Mesenchymal stem cell (in vitro differentiated cells and primary cell): ENCODE data around the gene SEMA3B.

Experiments
- DNase-seq: peaks from one replicate; pipeline ENCODE4 v3.0.0-alpha.2; 2013
- H2AFZ ChIP-seq: one replicate; pipeline ENCODE4 v1.6.1; 2013; ENCODE audit warnings: low read depth, mild to moderate bottlenecking, control low read depth, inconsistent platforms, low read length, moderate library complexity
- H2AK5ac ChIP-seq: 2 replicates; pipeline ENCODE4 v1.6.1; 2013; ENCODE audit warnings: low read length, moderate library complexity, mild to moderate bottlenecking, inconsistent platforms; ENCODE audit not compliant: severe bottlenecking
- H2BK120ac ChIP-seq: one replicate; pipeline ENCODE4 v1.6.1; 2013; ENCODE audit warnings: low read depth, mild to moderate bottlenecking, inconsistent platforms, low read length, moderate library complexity
- H2BK12ac ChIP-seq, 2 experiments: one replicate each; pipeline ENCODE4 v1.6.1; 2013; ENCODE audit warnings: inconsistent platforms in 2 of 2, low read length in 2 of 2, mild to moderate bottlenecking in 2 of 2, moderate library complexity in 2 of 2, control low read depth in 1 of 2
- H2BK15ac ChIP-seq: one replicate; pipeline ENCODE4 v1.6.1; 2013; ENCODE audit warnings: mild to moderate bottlenecking, low read depth, inconsistent platforms; ENCODE audit not compliant: poor library complexity, severe bottlenecking
- H2BK5ac ChIP-seq: 2 replicates; pipeline ENCODE4 v1.6.1; 2013; ENCODE audit warnings: low read depth, mild to moderate bottlenecking, low read length, control low read depth, inconsistent platforms; ENCODE audit not compliant: poor library complexity, severe bottlenecking
- H3K14ac ChIP-seq, 2 experiments: one replicate each; pipeline ENCODE4 v1.6.1; 2013; ENCODE audit warnings: inconsistent platforms in 2 of 2, low read length in 2 of 2, control low read depth in 1 of 2, mild to moderate bottlenecking in 1 of 2, moderate library complexity in 1 of 2
- H3K18ac ChIP-seq, 2 experiments: one replicate each; pipeline ENCODE4 v1.6.1; 2013; ENCODE audit warnings: inconsistent platforms in 2 of 2, low read length in 2 of 2, control low read depth in 1 of 2, low read depth in 1 of 2, mild to moderate bottlenecking in 1 of 2
- H3K23ac ChIP-seq, 2 experiments: one replicate each; pipeline ENCODE4 v1.6.1; 2013; ENCODE audit warnings: inconsistent platforms in 2 of 2, low read length in 2 of 2, mild to moderate bottlenecking in 2 of 2, moderate library complexity in 2 of 2, control low read depth in 1 of 2
- H3K27ac ChIP-seq: 2 replicates; pipeline ENCODE4 v1.5.1; 2013; ENCODE audit warnings: mild to moderate bottlenecking, moderate library complexity, low read length, control low read depth, inconsistent platforms; ENCODE audit not compliant: poor library complexity, severe bottlenecking
- H3K27me3 ChIP-seq, 2 experiments: 2 replicates each; pipeline versions ENCODE4 v1.6.1 to v1.7.0; 2013; ENCODE audit warnings: low read length in 2 of 2, mild to moderate bottlenecking in 2 of 2, moderate library complexity in 2 of 2, control low read depth in 1 of 2, inconsistent platforms in 1 of 2; ENCODE audit not compliant: control insufficient read depth in 1 of 2, insufficient read depth in 1 of 2
- H3K36me3 ChIP-seq, 2 experiments: 2 replicates each; pipeline versions ENCODE4 v1.6.1 to v1.7.0; 2013; ENCODE audit warnings: low read length in 2 of 2, control low read depth in 1 of 2, inconsistent platforms in 1 of 2, low read depth in 1 of 2, mild to moderate bottlenecking in 1 of 2; ENCODE audit not compliant: insufficient read depth in 2 of 2, control insufficient read depth in 1 of 2
- H3K4ac ChIP-seq, 2 experiments: one replicate each; pipeline ENCODE4 v1.6.1; 2013; ENCODE audit warnings: inconsistent platforms in 2 of 2, low read length in 2 of 2, mild to moderate bottlenecking in 2 of 2, moderate library complexity in 2 of 2, control low read depth in 1 of 2, low read depth in 1 of 2
- H3K4me1 ChIP-seq: 2 replicates; pipeline ENCODE4 v1.6.1; 2013; ENCODE audit warnings: low read depth, low read length, control low read depth; ENCODE audit not compliant: control insufficient read depth, insufficient read depth
- H3K4me2 ChIP-seq: 2 replicates; pipeline ENCODE4 v1.6.1; 2013; ENCODE audit warnings: low read length, mild to moderate bottlenecking, inconsistent platforms; ENCODE audit not compliant: poor library complexity, severe bottlenecking
- H3K4me3 ChIP-seq, 2 experiments: 2 replicates each; pipeline versions ENCODE4 v1.5.1 to v1.7.0; 2013; ENCODE audit warnings: low read length in 2 of 2, mild to moderate bottlenecking in 2 of 2, control low read depth in 1 of 2, low read depth in 1 of 2; ENCODE audit not compliant: insufficient read depth in 1 of 2
- H3K79me1 ChIP-seq: replicated peaks from 2 replicates; pipeline ENCODE4 v1.6.1; 2013; ENCODE audit warnings: mild to moderate bottlenecking, control low read depth, low read length, inconsistent platforms; ENCODE audit not compliant: poor library complexity, severe bottlenecking
- H3K9ac ChIP-seq: 2 replicates; pipeline ENCODE4 v1.7.0; 2013; ENCODE audit warnings: mild to moderate bottlenecking, low read length, moderate library complexity
- H3K9me3 ChIP-seq: 2 replicates; pipeline ENCODE4 v1.7.0; 2013; ENCODE audit warnings: mild to moderate bottlenecking, low read length; ENCODE audit not compliant: control insufficient read depth
- H4K8ac ChIP-seq: one replicate; pipeline ENCODE4 v1.6.1; 2013; ENCODE audit warnings: inconsistent platforms, mild to moderate bottlenecking, low read length, moderate library complexity
- H4K91ac ChIP-seq: one replicate; pipeline ENCODE4 v1.6.1; 2013; ENCODE audit warnings: mild to moderate bottlenecking, low read length, inconsistent platforms
- WGBS: methylation state at CpG from one replicate; pipeline ENCODE4 v1.1.7; 2013; ENCODE audit warnings: mixed read lengths; 5-methylcytosine and 5-hydroxymethylcytosine counted together

SEMA3B gene

DNA sequence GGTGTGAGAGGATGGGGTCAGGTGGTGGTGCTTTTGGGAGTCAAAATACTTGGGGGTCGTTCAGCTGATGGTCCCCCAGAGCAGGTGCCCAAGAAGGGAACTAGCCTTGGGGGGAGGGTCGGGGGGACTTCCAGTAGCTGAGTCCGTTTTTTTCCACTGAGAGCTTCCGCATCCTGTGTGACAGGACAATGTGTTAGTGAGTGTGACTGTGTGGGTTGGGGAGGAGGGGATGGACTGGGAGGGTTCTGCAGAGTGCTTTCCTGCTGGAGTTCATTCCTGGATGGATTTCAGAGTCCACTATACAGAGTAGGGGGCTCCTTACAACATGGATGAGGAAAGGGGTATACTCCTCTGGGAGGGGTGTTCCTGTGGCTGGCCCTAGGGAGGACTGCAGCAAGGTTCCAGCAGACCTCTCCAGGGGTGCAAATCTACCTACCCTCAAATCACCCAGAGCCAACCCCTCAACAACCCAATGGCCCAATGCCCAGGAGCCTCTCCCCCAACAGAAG is 54.2 kb downstream of the SEMA3B start:
- peak overlapping the region in 1 of 2 experiments; percentile 69 for H3K4ac ChIP-seq

DNA sequence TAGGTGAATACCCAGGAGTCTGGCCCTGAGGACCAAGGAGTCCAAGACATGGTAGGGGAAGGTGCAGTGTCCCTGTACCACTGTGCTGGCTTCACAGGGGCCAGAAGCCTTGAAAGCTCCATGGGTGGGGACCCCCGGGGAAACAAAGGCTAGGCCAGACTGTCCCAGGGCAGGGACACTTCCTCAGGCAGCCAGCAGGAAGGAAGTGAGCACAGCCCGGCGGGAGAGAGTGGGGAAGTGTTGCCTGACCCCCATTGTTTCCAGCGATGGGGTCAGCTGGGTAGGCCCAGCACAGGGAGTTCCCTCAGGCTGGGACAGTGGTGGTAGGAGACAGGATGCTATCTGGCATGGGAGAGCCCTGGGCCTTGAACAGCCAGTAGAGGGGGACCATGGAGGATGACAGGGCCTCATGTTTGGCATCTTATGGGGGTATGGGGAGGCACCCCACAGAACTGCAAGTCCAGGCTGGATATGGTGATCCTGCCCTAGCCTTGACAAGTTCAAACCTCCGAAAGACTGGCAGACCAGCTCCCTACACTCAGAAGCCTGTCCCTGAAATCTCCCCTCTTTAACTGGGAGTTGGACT is 54.8 kb downstream of the SEMA3B start:
- Histone ChIP-seq H3K18ac (no peak overlapping the region), H3K36me3 (peaks cover 31 to 42% of the 10 kb centered on the region in 2 experiments), H3K9ac (no peak overlapping the region), H3K14ac (no peak overlapping the region), H3K4me1 (peaks cover 41% of the 10 kb centered on the region), H3K27ac (no peak overlapping the region), H3K4me3 (no peak overlapping the region), H2BK15ac (peak overlapping the region; percentile 17), H2AFZ (no peak overlapping the region), H2BK120ac (no peak overlapping the region), H4K91ac (peak overlapping the region; percentile 21), H3K27me3 (no peaks in the 10 kb centered on the region), H3K4ac (no peak overlapping the region), H3K4me2 (no peak overlapping the region), H2AK5ac (no peak overlapping the region), H3K9me3 (no peaks in the 10 kb centered on the region), H3K79me1 (peaks cover 27% of the 10 kb centered on the region), H2BK12ac (peak overlapping the region in 1 of 2 experiments; percentile 7), H2BK5ac (no peak overlapping the region), H4K8ac (no peak overlapping the region), H3K23ac (no peak overlapping the region)
- WGBS: 92% methylated on average over 5 of the region's 5 CpGs
- DNase-seq: no peak

More for the DNA sequence above, 54.2 kb downstream of the SEMA3B start:
- Histone ChIP-seq H3K9ac (peak overlapping the region; percentile 99), H3K27me3 (no peaks in the 10 kb centered on the region), H3K23ac (no peak overlapping the region), H4K91ac (no peak overlapping the region), H3K4me2 (no peak overlapping the region), H3K14ac (no peak overlapping the region), H3K4me3 (no peak overlapping the region), H2BK5ac (no peak overlapping the region), H3K9me3 (no peaks in the 10 kb centered on the region), H3K4me1 (peaks cover 44% of the 10 kb centered on the region), H3K27ac (no peak overlapping the region), H2AFZ (no peak overlapping the region), H3K79me1 (peaks cover 33% of the 10 kb centered on the region), H2AK5ac (no peak overlapping the region), H3K18ac (no peak overlapping the region), H2BK15ac (no peak overlapping the region), H4K8ac (peak overlapping the region; percentile 77), H2BK12ac (peak overlapping the region in 1 of 2 experiments; percentile 7), H3K36me3 (peaks cover 37 to 45% of the 10 kb centered on the region in 2 experiments), H2BK120ac (no peak overlapping the region)
- WGBS: 42% methylated on average over 4 of the region's 4 CpGs
- DNase-seq: no peak

- Histone ChIP-seq H3K14ac (no peak overlapping the region), H3K18ac (no peak overlapping the region), H3K4ac (no peak overlapping the region), H2BK12ac (no peak overlapping the region), H3K9me3 (no peaks in the 10 kb centered on the region), H3K4me3 (no peak overlapping the region), H2BK120ac (no peak overlapping the region), H3K27me3 (no peaks in the 10 kb centered on the region), H4K91ac (peak overlapping the region; percentile 23), H3K9ac (no peak overlapping the region), H4K8ac (no peak overlapping the region), H2BK15ac (peak overlapping the region; percentile 17), H3K4me2 (no peak overlapping the region), H2BK5ac (no peak overlapping the region), H3K36me3 (peaks cover 27 to 41% of the 10 kb centered on the region in 2 experiments), H3K4me1 (peaks cover 35% of the 10 kb centered on the region), H3K23ac (no peak overlapping the region), H3K79me1 (peaks cover 20% of the 10 kb centered on the region), H2AK5ac (peak overlapping the region; percentile 47), H2AFZ (no peak overlapping the region), H3K27ac (no peak overlapping the region)
- WGBS: 77% methylated on average over 3 of the region's 4 CpGs
- DNase-seq: peak; percentile 80
Observed at GRCh38 chr3:50324351-50325112, 55.6 kb downstream of the SEMA3B start.

GRCh38 chr3:50325113-50325480 is 56.1 kb downstream of the SEMA3B start:
- H3K27ac ChIP-seq: no peak overlapping the region
- H2AFZ ChIP-seq: no peak overlapping the region
- H2BK5ac ChIP-seq: no peak overlapping the region
- no peak overlapping the region for H2BK15ac ChIP-seq
- H4K8ac ChIP-seq: no peak overlapping the region
- H3K4ac ChIP-seq: no peak overlapping the region
- peaks cover 17% of the 10 kb centered on the region for H3K79me1 ChIP-seq
- WGBS: no CpG with 5 or more reads among the region's 2 CpGs
- H3K23ac ChIP-seq: no peak overlapping the region
- no peak overlapping the region for H3K4me2 ChIP-seq
- peaks cover 29% of the 10 kb centered on the region for H3K4me1 ChIP-seq
- H3K36me3 ChIP-seq: peaks cover 27 to 41% of the 10 kb centered on the region in 2 experiments
- no peaks in the 10 kb centered on the region for H3K27me3 ChIP-seq
- no peak overlapping the region for H3K18ac ChIP-seq
- H3K9ac ChIP-seq: no peak overlapping the region
- no peak overlapping the region for H2BK120ac ChIP-seq
- no peak overlapping the region for H4K91ac ChIP-seq
- H2BK12ac ChIP-seq: no peak overlapping the region
- no peak overlapping the region for H3K14ac ChIP-seq
- no peak overlapping the region for H2AK5ac ChIP-seq
- no peak for DNase-seq
- no peaks in the 10 kb centered on the region for H3K9me3 ChIP-seq
- H3K4me3 ChIP-seq: no peak overlapping the region
